ENCODE measurements around the gene MKX. TPM values are rescaled to one million over a fixed set of nuclear protein-coding genes. Genes with fewer than 3 reads are reported as not detected.

The MKX gene
- total RNA-seq, 4 donors from 2014 or later: 0.84 to 1.3 (median 1.1) TPM

DNA sequence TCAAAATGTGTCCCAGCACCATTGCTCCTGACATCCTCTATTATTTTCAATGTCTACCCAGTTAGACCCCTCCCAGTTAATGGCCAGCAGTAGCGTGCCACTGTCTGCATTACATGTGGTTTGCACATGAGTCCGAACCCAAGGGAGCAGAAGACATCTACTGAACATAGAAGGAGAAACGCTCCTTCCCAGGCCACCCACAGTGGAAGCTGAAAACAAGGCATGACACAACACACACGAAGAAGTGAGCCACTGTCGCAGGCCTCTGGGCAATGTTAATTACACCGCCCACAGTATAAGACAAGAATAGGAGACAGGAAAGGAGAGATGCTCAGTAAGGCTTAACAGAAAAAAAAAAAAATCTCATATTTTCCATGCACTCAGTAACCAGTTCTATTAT, 50.5 kb downstream of the MKX start:
- DNase-seq (ENCODE audit: low spot score in 2 of 2): no peak
- no peak overlapping the region for H3K4me3 ChIP-seq (ENCODE audit: low read depth, poor library complexity, severe bottlenecking)
- intact Hi-C loops (cut with DNase I; ENCODE audit: low total_unique reads): no loop called here
- TF ChIP-seq, protein P1, sequence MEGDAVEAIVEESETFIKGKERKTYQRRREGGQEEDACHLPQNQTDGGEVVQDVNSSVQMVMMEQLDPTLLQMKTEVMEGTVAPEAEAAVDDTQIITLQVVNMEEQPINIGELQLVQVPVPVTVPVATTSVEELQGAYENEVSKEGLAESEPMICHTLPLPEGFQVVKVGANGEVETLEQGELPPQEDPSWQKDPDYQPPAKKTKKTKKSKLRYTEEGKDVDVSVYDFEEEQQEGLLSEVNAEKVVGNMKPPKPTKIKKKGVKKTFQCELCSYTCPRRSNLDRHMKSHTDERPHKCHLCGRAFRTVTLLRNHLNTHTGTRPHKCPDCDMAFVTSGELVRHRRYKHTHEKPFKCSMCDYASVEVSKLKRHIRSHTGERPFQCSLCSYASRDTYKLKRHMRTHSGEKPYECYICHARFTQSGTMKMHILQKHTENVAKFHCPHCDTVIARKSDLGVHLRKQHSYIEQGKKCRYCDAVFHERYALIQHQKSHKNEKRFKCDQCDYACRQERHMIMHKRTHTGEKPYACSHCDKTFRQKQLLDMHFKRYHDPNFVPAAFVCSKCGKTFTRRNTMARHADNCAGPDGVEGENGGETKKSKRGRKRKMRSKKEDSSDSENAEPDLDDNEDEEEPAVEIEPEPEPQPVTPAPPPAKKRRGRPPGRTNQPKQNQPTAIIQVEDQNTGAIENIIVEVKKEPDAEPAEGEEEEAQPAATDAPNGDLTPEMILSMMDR (IDR thresholded peaks at IDR 0.05): no peak
- no peak for TF ChIP-seq POLR2A (IDR thresholded peaks at IDR 0.05)
- 73 to 76% methylated on average over 6 of the region's 6 CpGs for WGBS, 2 donors

DNA sequence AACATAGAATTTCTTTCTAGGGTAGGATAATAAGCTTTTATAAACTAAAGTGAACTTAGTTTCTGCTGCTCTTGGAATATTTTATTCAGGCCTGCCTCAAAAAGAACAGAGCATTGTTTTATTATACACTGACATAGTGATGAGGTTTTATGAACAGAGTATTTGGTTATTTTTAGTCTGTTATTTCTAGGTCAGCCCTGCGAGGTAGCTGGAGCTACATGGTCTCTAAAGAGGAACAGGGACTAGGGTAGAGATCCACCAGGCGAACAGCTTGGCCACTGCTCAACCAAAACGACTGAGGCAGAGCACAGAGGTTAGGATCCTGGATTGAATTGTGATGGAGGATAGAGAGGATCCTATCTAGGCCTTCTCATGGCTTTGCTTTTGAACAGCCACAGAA, 53.0 kb downstream of the MKX start:
- intact Hi-C loops (cut with DNase I; ENCODE audit: low total_unique reads): no loop called here
- DNase-seq (ENCODE audit: low spot score in 2 of 2): no peak
- H3K4me3 ChIP-seq (ENCODE audit: low read depth, poor library complexity, severe bottlenecking): no peak overlapping the region
- TF ChIP-seq, protein P1 (IDR thresholded peaks at IDR 0.05): no peak
- no peak for TF ChIP-seq POLR2A (IDR thresholded peaks at IDR 0.05)
- WGBS, 2 donors: 67 to 72% methylated on average over 3 of the region's 3 CpGs

DNA sequence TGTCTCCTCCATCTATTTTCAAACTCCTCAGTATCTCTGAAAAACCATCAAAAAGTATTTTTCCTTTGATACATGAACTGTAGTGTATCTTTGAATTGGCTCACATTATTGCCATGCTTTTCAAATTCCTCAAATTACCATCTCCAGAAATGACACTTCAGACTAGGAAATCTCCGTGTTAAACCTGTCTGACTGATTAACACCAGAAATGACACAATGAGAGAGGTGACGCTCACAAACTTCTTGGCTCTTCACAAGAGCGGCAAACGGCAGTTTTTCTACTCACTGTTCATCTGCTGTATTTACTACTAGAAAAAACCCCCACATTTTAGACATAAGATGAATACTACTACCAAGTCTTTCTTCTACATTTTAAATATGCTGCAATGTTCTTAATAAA, 56.6 kb downstream of the MKX start:
- no peak overlapping the region for H3K4me3 ChIP-seq (ENCODE audit: low read depth, poor library complexity, severe bottlenecking)
- 59 to 64% methylated on average over 4 of the region's 4 CpGs for WGBS, 2 donors
- DNase-seq (ENCODE audit: low spot score in 2 of 2): no peak
- TF ChIP-seq POLR2A (IDR thresholded peaks at IDR 0.05): no peak
- TF ChIP-seq, protein P1 (IDR thresholded peaks at IDR 0.05): no peak
- intact Hi-C loops (cut with DNase I; ENCODE audit: low total_unique reads): no loop called here

DNA sequence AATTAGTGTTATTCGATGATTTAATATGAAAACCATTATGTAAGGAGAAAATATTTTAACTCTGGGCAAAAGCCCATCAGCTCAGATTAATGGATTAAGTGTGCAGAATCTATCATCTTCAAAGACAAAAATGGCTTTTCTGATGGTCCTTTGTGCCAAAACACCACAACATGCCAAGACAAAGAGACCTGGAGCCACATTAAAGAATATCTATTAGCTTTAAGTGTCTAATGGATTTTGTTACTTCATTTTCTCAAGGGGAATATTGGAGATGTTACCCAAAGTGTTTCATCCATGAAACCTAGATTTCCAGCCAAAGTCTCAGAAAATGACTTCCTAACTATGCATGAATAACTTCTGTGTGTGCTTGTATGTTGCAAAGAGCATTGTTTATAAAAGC, 57.3 kb downstream of the MKX start:
- no peak for DNase-seq (ENCODE audit: low spot score in 2 of 2)
- TF ChIP-seq, protein P1 (IDR thresholded peaks at IDR 0.05): no peak
- TF ChIP-seq POLR2A (IDR thresholded peaks at IDR 0.05): no peak
- no peak overlapping the region for H3K4me3 ChIP-seq (ENCODE audit: low read depth, poor library complexity, severe bottlenecking)
- 34 to 36% methylated on average over 1 of the region's 1 CpG for WGBS, 2 donors
- intact Hi-C loops (cut with DNase I; ENCODE audit: low total_unique reads): no loop called here

DNA sequence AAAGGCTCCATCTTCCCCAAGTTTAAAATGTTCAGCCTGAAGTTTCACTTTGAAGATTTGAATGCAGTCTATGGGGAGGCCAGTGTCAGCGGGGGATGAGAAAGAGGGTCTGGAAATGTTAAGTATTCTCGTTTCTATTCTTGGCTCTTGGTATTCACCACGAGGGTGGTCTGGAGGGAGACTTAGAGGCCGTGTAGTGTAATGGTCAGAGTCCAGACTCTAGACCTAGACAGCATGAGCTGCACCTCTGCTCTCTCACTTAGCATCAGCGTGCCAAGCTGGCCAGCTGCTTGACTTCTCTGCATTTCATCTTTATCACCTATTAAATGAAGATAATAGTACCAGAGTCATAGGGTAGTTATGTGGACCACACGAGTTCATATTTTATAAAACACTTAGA, 57.9 kb downstream of the MKX start:
- H3K4me3 ChIP-seq (ENCODE audit: low read depth, poor library complexity, severe bottlenecking): no peak overlapping the region
- 57 to 62% methylated on average over 6 of the region's 6 CpGs for WGBS, 2 donors
- DNase-seq (ENCODE audit: low spot score in 2 of 2): no peak
- intact Hi-C loops (cut with DNase I; ENCODE audit: low total_unique reads): no loop called here
- TF ChIP-seq, protein P1 (IDR thresholded peaks at IDR 0.05): no peak
- no peak for TF ChIP-seq POLR2A (IDR thresholded peaks at IDR 0.05)

DNA sequence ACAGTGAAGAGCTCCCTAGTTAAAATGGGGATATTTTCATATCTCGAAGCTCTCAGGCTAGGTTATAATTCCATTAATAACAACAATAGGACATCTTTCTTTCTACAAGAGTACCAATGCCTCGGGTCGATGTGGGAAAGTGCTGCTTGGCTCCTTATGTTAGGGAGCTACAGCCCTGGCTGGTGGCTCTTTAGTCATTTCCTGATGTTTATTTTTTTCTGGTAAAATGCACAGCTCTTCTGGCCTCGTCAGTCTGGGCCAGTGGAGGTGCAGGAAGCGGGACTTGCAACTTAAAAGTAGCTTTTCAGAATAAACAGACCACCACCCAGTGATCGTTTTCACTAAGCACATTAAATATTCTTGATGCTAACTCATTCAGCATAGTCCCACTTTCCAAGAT, 58.3 kb downstream of the MKX start:
- TF ChIP-seq POLR2A (IDR thresholded peaks at IDR 0.05): no peak
- TF ChIP-seq, protein P1 (IDR thresholded peaks at IDR 0.05): no peak
- H3K4me3 ChIP-seq (ENCODE audit: low read depth, poor library complexity, severe bottlenecking): no peak overlapping the region
- DNase-seq (ENCODE audit: low spot score in 2 of 2): no peak
- intact Hi-C loops (cut with DNase I; ENCODE audit: low total_unique reads): no loop called here
- WGBS, 2 donors: 64 to 68% methylated on average over 6 of the region's 6 CpGs

Measured in lower leg skin (tissue), 4 donors.